Measurements from ENCODE around the gene IL32. TPM values are rescaled to one million over a fixed set of nuclear protein-coding genes. Genes with fewer than 3 reads are reported as not detected.

Gene IL32
- polyA plus RNA-seq, 1 experiment, result 30.3 TPM

DNA sequence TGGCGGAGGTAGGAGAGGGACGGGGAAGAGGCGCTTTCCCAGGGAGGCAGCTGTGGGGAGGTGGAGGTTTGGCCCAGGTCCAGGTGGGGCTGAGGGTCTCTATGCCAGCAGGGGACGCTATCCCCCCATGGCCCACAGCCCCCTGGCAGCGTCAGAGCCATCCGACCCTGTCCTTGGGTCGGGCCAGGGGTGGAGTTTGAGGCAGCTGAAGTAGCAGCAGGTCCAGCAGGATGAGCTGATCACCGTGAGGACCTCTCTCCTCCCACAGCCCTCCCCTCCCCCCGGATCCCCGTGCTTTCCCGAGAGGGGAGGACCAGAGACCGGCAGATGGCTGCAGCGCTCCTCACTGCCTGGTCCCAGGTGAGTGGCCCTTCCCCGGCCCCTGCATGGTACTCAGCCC is 50.1 kb downstream of the IL32 start:
- Histone ChIP-seq H3K27ac (ENCODE audit: low read depth, low read length) (no peak overlapping the region), H3K27me3 (ENCODE audit: control insufficient read depth, insufficient read depth, low read length) (no peaks in the 10 kb centered on the region), H3K9me3 (ENCODE audit: control insufficient read depth, insufficient read depth, low read length) (no peaks in the 10 kb centered on the region; the same call in 1 of the 2 replicates), H3K4me3 (ENCODE audit: low read depth, low read length) (no peak overlapping the region)
- no peak for DNase-seq (ENCODE audit: low read depth, low spot score)
- ChIA-PET CTCF (interaction anchor here (1.6 to 4.9 kb wide), 3 partner anchors 10 to 56 kb away, joined by 3 to 32 read pairs (median 7); no protein-coding TSS in a partner anchor), POLR2A (interaction anchor here (0.6 kb wide), 1 partner anchor 9 kb away, joined by 3 read pairs; no protein-coding TSS in a partner anchor)
- TF ChIP-seq, protein P1, sequence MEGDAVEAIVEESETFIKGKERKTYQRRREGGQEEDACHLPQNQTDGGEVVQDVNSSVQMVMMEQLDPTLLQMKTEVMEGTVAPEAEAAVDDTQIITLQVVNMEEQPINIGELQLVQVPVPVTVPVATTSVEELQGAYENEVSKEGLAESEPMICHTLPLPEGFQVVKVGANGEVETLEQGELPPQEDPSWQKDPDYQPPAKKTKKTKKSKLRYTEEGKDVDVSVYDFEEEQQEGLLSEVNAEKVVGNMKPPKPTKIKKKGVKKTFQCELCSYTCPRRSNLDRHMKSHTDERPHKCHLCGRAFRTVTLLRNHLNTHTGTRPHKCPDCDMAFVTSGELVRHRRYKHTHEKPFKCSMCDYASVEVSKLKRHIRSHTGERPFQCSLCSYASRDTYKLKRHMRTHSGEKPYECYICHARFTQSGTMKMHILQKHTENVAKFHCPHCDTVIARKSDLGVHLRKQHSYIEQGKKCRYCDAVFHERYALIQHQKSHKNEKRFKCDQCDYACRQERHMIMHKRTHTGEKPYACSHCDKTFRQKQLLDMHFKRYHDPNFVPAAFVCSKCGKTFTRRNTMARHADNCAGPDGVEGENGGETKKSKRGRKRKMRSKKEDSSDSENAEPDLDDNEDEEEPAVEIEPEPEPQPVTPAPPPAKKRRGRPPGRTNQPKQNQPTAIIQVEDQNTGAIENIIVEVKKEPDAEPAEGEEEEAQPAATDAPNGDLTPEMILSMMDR (IDR thresholded peaks at IDR 0.05; ENCODE audit: low read depth, low read length), result no peak

DNA sequence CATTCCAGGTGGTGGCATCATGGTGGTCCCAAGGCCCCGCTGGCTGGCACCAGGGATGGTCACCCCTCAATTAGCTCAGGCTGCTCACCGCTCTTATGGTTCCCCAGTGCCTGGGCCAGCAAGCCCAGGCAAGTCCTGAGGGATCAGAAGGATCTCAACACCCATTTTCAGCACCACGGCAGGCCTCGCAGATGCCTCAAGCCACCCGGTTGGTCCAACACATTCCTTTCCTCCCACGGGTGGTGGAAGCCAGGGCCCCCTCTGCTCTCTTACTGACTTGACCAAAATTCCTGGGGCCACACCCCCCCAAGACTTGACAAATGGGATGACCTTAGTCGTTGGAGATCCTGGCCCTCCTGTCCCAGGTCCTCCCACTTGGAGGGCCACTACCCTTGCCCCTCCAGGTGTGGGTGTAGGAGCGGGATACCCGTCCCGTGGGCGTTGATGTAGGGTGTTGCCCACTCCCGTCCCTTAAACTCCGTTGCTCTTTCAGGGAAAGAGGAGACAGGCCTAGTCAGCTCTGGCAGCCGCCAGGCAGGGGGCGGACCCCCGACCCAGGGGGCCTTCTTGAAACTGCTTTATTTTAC is 52.9 kb downstream of the IL32 start:
- H3K27ac ChIP-seq (ENCODE audit: low read depth, low read length), result no peak overlapping the region
- H3K27me3 ChIP-seq (ENCODE audit: control insufficient read depth, insufficient read depth, low read length), result no peaks in the 10 kb centered on the region
- ChIA-PET POLR2A (no interaction called here), CTCF (interaction anchor here (1.1 to 4.9 kb wide), 3 partner anchors 10 to 87 kb away, joined by 3 to 32 read pairs (median 4); no protein-coding TSS in a partner anchor)
- H3K4me3 ChIP-seq (ENCODE audit: low read depth, low read length), result no peak overlapping the region
- no peaks in the 10 kb centered on the region; the same call in 1 of the 2 replicates for H3K9me3 ChIP-seq (ENCODE audit: control insufficient read depth, insufficient read depth, low read length)
- TF ChIP-seq, protein P1 (IDR thresholded peaks at IDR 0.05; ENCODE audit: low read depth, low read length), result no peak
- DNase-seq (ENCODE audit: low read depth, low spot score), result no peak

DNA sequence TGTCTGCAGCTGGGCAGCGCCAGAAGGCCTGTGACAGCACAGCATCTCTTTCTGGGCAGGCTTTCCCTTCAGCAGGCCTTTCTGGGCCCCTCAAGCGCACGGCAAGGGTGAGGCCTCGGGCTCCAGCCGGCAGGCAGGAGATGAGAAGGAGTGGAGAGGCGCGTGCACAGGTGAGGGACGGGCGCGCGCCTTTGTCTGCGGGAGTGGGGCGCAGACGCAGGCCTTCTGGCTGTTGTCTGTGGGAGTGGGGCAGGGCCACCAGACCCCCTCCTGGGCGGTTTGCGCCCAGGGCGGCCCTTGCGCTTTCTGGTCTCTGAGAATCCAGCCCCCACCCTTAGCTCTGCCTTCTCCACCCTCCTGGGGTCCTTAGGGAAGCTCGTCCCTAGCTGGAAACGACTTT is 53.4 kb downstream of the IL32 start:
- Histone ChIP-seq H3K4me3 (ENCODE audit: low read depth, low read length) (no peak overlapping the region), H3K9me3 (ENCODE audit: control insufficient read depth, insufficient read depth, low read length) (no peaks in the 10 kb centered on the region; the same call in 1 of the 2 replicates), H3K27ac (ENCODE audit: low read depth, low read length) (no peak overlapping the region), H3K27me3 (ENCODE audit: control insufficient read depth, insufficient read depth, low read length) (no peaks in the 10 kb centered on the region)
- ChIA-PET CTCF (interaction anchor here (1.1 to 4.9 kb wide), 2 partner anchors 10 to 88 kb away, joined by 3 to 32 read pairs; no protein-coding TSS in a partner anchor), POLR2A (no interaction called here)
- DNase-seq (ENCODE audit: low read depth, low spot score), result no peak
- TF ChIP-seq, protein P1 (IDR thresholded peaks at IDR 0.05; ENCODE audit: low read depth, low read length), result no peak

Small RNA genes within 50 kb of the gene (small RNA-seq; reads per million reads assigned to genes)
- not detected for gene RNU1-22P (ENCODE audit: insufficient read length, low read depth)

Other genes starting within 250 kb of the IL32 start
- gene PRSS21, start 248.4 kb upstream of the IL32 start, polyA plus RNA-seq (2011; rRNA removed), result 0.17 and 0.47 TPM in 2 replicates
- gene ZG16B, start 235.3 kb upstream of the IL32 start, polyA plus RNA-seq (2011; rRNA removed), result 0.40 and 0.48 TPM in 2 replicates
- 0.11 and 0.17 TPM in 2 replicates for gene PRSS22, start 207.5 kb upstream of the IL32 start, polyA plus RNA-seq (2011; rRNA removed)
- 22.4 and 37.5 TPM in 2 replicates for gene FLYWCH2, start 182.4 kb upstream of the IL32 start, polyA plus RNA-seq (2011; rRNA removed)
- 15.1 and 19.8 TPM in 2 replicates for gene FLYWCH1, start 153.7 kb upstream of the IL32 start, polyA plus RNA-seq (2011; rRNA removed)
- gene KREMEN2, start 101.4 kb upstream of the IL32 start, polyA plus RNA-seq (2011; rRNA removed), result 0.04 TPM in 1 of 2 replicates, not detected in the other
- 1.2 and 1.9 TPM in 2 replicates for gene PAQR4, start 96.3 kb upstream of the IL32 start, polyA plus RNA-seq (2011; rRNA removed)
- 1.2 and 1.3 TPM in 2 replicates for gene PKMYT1, start 85.2 kb upstream of the IL32 start, polyA plus RNA-seq (2011; rRNA removed)
- not detected in 2 replicates for gene CLDN9, start 52.7 kb upstream of the IL32 start, polyA plus RNA-seq (2011; rRNA removed)
- gene CLDN6, start 47.5 kb upstream of the IL32 start, polyA plus RNA-seq (2011; rRNA removed), result 0.07 and 0.10 TPM in 2 replicates
- 67.3 and 97.1 TPM in 2 replicates for gene TNFRSF12A, start 45.3 kb upstream of the IL32 start, polyA plus RNA-seq (2011; rRNA removed)
- 51.6 and 73.4 TPM in 2 replicates for gene HCFC1R1, start 41.7 kb upstream of the IL32 start, polyA plus RNA-seq (2011; rRNA removed)
- gene THOC6, start 41.6 kb upstream of the IL32 start, polyA plus RNA-seq (2011; rRNA removed), result 14.5 and 16.7 TPM in 2 replicates
- gene BICDL2, start 28.7 kb upstream of the IL32 start, polyA plus RNA-seq (2011; rRNA removed), result not detected in 2 replicates
- not detected in 2 replicates for gene MMP25, start 19.1 kb upstream of the IL32 start, polyA plus RNA-seq (2011; rRNA removed)
- gene ZSCAN10, start 33.7 kb downstream of the IL32 start, polyA plus RNA-seq (2011; rRNA removed), result not detected in 2 replicates
- 3.6 and 5.5 TPM in 2 replicates for gene ZNF205, start 46.9 kb downstream of the IL32 start, polyA plus RNA-seq (2011; rRNA removed)
- 0.47 and 1.2 TPM in 2 replicates for gene ZNF213, start 69.4 kb downstream of the IL32 start, polyA plus RNA-seq (2011; rRNA removed)
- 0.20 and 0.29 TPM in 2 replicates for gene OR1F1, start 122.6 kb downstream of the IL32 start, polyA plus RNA-seq (2011; rRNA removed)
- 4.7 and 6.1 TPM in 2 replicates for gene ZNF200, start 169.5 kb downstream of the IL32 start, polyA plus RNA-seq (2011; rRNA removed)
- not detected in 2 replicates for gene MEFV, start 191.0 kb downstream of the IL32 start, polyA plus RNA-seq (2011; rRNA removed)
- gene ZNF263, start 217.9 kb downstream of the IL32 start, polyA plus RNA-seq (2011; rRNA removed), result 13.2 and 22.5 TPM in 2 replicates
- gene TIGD7, start 239.8 kb downstream of the IL32 start, polyA plus RNA-seq (2011; rRNA removed), result 4.4 and 5.3 TPM in 2 replicates
- 15.9 and 20.3 TPM in 2 replicates for gene ZNF75A, start 239.9 kb downstream of the IL32 start, polyA plus RNA-seq (2011; rRNA removed)